HS-27A (cell line): ENCODE results near the gene RPRML.
"Not testable (repeated sequence)": the region's sequence is repeated elsewhere in the genome, so short reads cannot be mapped to it uniquely, and the experiment has no call there.

Experiments used
- DNase-seq: peaks from one replicate; pipeline ENCODE4 v3.0.0-alpha.2; 2012; ENCODE audit warnings: low read depth, missing footprints

RPRML gene

GRCh38 chr17:46976626-46977270 lies 2.3 kb downstream of the RPRML start:
- no peak for DNase-seq

GRCh38 chr17:46975287-46975686 lies 3.8 kb downstream of the RPRML start:
- no peak for DNase-seq

GRCh38 chr17:46974086-46974485 lies 5.0 kb downstream of the RPRML start:
- no peak for DNase-seq

DNA sequence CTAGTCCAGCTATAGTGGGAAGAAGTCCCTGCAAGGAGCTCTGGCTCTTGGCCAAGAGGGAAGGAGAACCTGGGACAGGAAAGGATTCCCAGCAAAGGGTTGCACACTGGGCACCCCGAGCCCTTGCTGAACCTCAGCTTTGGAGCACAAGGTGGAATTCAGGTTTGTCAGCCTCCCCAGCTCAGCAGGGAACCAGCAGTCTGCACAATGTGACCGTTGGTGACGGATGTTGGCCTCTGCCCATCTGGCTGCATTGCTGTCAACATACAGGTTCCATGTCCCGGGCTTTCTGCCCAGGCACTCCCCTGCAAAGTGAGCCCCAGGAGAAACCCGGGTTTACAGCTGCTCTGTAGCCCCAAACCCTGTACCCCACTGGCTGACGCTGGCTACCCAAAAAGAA lies 6.7 kb downstream of the RPRML start:
- no peak for DNase-seq

DNA sequence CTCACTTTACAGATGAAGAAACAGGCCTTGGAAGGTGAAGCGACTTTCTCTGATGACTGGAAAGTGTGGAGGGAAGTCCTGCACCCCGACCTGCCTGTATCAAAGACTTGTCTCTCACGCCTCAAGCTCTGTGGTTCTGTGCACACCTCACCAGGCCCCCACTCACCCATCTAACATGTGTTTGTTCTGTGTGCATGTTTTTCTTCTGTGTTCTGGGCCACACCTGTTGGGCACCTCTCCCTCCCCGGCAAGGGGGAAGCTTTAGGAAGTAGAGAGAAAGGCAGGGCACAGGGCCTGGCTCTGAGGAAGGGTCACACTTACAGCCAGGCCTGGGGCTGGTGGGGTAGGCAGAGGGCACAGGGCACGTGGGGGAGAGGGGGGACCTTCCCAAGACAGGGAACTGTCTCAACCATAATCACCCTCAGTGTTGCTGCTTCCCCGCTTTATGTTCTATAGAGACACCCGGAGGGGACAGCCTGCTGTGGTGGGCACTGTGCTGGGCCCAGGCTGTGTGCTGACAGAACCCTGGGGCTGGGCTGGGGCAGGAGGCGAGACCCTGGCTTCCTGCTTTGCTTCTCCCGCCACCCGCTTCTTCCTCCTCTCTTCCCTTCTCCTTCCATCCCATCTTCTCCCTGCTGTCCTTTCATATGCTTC lies 7.3 kb downstream of the RPRML start:
- no peak for DNase-seq

DNA sequence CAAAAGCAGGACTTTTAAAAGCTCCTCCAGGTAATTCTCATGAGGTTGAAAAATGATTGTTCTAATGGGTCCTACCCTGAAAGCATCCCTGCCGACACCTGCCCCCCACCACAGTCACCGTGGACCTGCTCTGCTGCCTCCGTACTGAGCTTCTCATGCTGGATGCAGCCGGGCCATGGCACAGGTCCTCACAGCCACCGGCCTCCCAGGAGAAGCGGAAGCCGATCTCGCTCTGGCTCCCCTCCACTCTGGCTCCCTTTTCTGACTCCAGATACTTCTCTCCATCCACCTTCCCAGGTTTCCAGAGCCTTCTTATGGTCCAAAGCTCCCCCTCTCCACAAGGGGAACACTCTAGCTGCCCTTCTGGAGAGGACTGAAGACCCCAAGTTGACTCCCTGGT lies 10.2 kb downstream of the RPRML start:
- no peak for DNase-seq

DNA sequence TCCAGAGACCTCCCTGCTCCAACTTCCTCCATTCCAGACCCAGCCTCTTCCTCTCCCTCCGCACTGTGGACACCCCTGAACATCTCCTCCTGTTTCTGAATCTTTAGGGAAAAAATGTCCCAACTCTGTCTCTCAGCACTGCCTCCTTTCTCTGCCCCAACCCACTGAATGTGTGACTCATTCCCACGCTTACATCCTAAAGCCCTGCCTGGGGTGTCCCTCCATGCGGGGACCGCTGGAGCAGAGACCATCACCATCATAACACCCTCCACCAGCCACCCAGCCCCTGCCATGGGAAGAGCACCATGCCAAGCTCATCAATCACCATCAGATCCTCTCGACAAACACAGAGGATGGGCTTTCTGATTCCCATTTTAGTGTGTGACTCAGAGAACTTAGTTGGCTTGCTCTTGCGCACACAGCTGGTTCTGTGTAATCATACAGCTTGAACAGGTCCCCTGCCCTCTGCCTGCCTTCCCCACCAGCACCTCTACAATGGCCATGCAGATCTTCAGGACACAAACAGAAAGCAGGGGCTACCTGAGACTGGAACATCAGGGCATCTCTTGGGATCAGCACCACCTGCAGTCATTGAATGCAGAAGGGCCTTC lies 10.7 kb downstream of the RPRML start:
- no peak for DNase-seq

GRCh38 chr17:46964315-46965265 lies 14.5 kb downstream of the RPRML start:
- DNase-seq: no peak

GRCh38 chr17:46963571-46963970 lies 15.5 kb downstream of the RPRML start:
- no peak for DNase-seq

GRCh38 chr17:46962374-46962790 lies 16.7 kb downstream of the RPRML start:
- no peak for DNase-seq

GRCh38 chr17:46960152-46960551 lies 18.9 kb downstream of the RPRML start:
- DNase-seq: no peak

DNA sequence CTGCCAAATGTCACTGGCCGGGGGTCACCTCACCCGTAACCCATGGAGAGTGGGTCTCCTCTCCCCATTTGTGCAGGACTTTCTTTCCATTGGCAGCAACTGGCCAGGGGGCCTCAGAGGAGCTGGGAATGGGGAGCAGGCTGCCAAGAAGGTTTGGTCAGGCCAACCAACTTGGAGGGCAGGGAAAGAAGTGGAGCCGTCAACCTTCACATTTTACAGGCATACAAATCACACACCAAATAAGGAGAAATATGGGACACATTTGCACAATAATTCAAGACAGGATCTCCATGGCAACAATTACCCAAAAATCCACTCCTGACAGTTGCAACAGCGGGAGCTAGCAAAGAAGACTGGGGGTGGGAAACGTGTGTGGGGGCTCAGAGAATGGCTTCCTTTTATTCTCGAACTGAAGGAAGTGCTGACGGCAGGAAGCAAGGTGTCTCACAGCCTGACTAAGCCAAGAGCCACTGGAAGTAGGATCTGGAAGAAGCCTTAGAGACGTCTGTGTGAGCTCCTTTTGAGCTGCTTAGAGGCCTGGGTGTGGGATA lies 20.9 kb downstream of the RPRML start:
- DNase-seq: no peak

DNA sequence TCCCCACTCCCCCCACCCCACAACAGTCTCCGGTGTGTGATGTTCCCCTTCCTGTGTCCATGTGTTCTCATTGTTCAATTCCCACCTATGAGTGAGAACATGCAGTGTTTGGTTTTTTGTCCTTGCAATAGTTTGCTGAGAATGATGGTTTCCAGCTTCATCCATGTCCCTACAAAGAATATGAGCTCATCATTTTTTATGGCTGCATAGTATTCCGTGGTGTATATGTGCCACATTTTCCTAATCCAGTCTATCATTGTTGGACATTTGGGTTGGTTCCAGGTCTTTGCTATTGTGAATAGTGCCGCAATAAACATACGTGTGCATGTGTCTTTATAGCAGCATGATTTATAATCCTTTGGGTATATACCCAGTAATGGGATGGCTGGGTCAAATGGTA lies 25.9 kb downstream of the RPRML start:
- DNase-seq: not testable (repeated sequence)

- no peak for DNase-seq
These were observed 26.9 kb downstream of the RPRML start for GRCh38 chr17:46952115-46952514.

- DNase-seq: no peak
These were observed 27.3 kb downstream of the RPRML start for GRCh38 chr17:46951706-46952105.

- no peak for DNase-seq
These were observed 27.9 kb downstream of the RPRML start for GRCh38 chr17:46950997-46951621.

GRCh38 chr17:46950342-46950996 lies 28.6 kb downstream of the RPRML start:
- no peak for DNase-seq

DNA sequence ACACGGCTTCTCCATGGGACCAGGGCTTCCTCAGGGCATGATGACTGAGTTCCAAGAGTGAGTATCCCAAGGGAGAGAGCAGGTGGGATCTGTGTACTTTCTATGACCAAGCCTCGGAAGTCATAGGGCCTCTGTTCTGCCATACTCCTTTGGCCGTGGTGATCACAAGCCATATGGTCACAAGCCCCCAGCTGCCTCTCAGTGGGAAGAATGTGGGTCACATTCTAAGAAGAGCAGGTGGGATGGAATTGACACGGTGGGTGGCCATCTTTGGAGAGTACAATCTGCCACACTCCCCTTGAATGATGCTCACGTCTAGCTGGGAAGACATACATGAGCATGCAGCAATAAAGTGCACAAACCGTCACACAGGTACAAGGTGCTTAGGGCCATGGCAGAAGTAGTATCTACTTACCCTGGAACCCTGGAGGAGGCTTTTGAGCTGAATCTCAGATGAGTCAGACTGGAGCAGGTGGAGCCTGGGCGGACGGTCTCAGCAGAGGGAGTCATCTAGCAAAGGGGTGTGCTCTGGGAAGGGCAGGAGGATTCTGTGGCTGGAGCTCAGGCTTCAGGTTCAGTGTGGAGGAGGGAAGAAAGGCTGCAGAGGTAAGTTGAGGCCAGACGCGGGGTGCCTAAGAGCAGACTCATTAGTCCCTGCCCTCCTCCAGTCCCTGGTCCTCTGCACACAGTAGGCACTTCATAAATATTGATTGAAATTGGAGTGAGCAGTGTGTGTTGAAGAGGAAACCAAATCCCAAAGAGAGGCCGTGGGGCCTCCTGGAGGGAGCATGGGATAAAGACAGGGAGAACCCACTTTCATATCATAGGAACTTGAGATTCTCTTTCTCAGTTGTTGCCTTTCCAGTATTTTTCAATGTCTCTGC lies 29.5 kb downstream of the RPRML start:
- no peak for DNase-seq

GRCh38 chr17:46948544-46948943 lies 30.5 kb downstream of the RPRML start:
- no peak for DNase-seq

DNA sequence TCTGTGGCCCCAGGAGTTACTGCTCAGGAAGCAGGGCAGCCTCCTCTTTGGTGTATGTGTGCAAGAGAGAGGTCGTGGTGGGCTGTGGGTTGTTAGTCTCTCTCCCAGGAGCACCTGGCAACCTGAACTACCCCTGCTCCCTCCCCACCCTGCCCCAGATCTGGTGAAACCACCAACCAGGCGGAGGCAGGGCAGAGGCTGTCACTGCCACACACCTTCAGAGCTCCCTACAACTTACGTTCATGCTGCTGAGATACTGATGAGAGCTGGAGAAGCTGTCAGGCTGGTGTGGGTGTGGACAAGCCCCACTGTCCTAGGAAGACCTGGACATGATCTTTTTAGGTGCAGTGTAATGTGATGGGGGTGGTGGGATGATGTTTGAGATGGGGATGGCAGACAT lies 31.8 kb downstream of the RPRML start:
- no peak for DNase-seq
